Measurements from ENCODE around the gene MYLIP. TPM values are rescaled to one million over a fixed set of nuclear protein-coding genes. Genes with fewer than 3 reads are reported as not detected.

Gene MYLIP
- total RNA-seq, 1 experiment from 2014 or later = 50.0 TPM

- TF ChIP-seq GTF2I (CRISPR knock-in tag; conservative IDR thresholded peaks at IDR 0.05) (no peak), TP53 (CRISPR knock-in tag; IDR thresholded peaks at IDR 0.05) (no peak), NFATC4 (CRISPR knock-in tag; IDR thresholded peaks at IDR 0.05) (no peak), FOXP1 (CRISPR knock-in tag; IDR thresholded peaks at IDR 0.05; ENCODE audit: borderline replicate concordance) (no peak), MAX (CRISPR knock-in tag; IDR thresholded peaks at IDR 0.05) (no peak), ZNF121 (CRISPR knock-in tag; IDR thresholded peaks at IDR 0.05) (no peak), CBFB (CRISPR knock-in tag; IDR thresholded peaks at IDR 0.05; ENCODE audit: low read depth) (no peak), HMGA2 (CRISPR knock-in tag; IDR thresholded peaks at IDR 0.05) (no peak), ARID4B (CRISPR knock-in tag; IDR thresholded peaks at IDR 0.05; ENCODE audit: borderline replicate concordance) (no peak), ZNF219 (CRISPR knock-in tag; IDR thresholded peaks at IDR 0.05; ENCODE audit: borderline replicate concordance) (no peak), TCF7 (CRISPR knock-in tag; IDR thresholded peaks at IDR 0.05; ENCODE audit: low read depth) (no peak), ATF1 (CRISPR knock-in tag; IDR thresholded peaks at IDR 0.05) (no peak), CREB1 (CRISPR knock-in tag; IDR thresholded peaks at IDR 0.05) (no peak), E2F1 (CRISPR knock-in tag; IDR thresholded peaks at IDR 0.05) (no peak), ZNF263 (CRISPR knock-in tag; IDR thresholded peaks at IDR 0.05; ENCODE audit: low read depth) (no peak), E2F5 (CRISPR knock-in tag; IDR thresholded peaks at IDR 0.05) (no peak), TEAD4 (CRISPR knock-in tag; IDR thresholded peaks at IDR 0.05) (no peak)
- Mint-ChIP-seq H3K36me3 (no peaks in the 10 kb centered on the region), H3K4me3 (no peak overlapping the region), H3K27me3 (ENCODE audit: low read depth) (no peaks in the 10 kb centered on the region; the same call in 1 of the 2 replicates), H3K9me3 (no peaks in the 10 kb centered on the region), H3K4me1 (no peaks in the 10 kb centered on the region), H3K27ac (no peak overlapping the region)
- ChIA-PET CTCF (no interaction called here), POLR2A (no interaction called here)
- ATAC-seq = no peak
- no peak for DNase-seq (ENCODE audit: low spot score)
Measured at GRCh38 chr6:16079354-16079753, 49.5 kb upstream of the MYLIP start.

DNA sequence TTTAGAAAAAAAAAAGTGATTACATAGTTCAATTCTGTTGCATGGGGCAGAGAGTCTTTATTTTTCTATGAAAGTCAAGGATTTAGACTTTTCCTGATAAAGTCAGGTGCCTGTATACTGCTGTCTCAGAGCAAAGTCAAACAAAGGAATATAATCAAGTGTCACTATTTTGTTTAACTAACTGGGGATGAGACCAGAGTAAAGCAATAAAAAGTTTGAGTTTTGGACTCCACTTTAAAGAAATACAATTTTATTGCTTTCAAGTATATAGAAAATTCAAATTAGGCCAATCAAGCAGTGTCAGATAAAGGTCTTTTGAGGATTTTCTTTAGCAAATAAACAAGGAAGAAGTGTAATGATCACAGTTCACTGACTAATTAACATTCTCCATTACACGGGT is 48.7 kb upstream of the MYLIP start:
- H3K9me3 Mint-ChIP-seq = no peaks in the 10 kb centered on the region
- ChIA-PET CTCF (no interaction called here), POLR2A (no interaction called here)
- H3K4me1 Mint-ChIP-seq = no peaks in the 10 kb centered on the region
- DNase-seq (ENCODE audit: low spot score) (no peak), ATAC-seq (no peak)
- no peaks in the 10 kb centered on the region; the same call in 1 of the 2 replicates for H3K27me3 Mint-ChIP-seq (ENCODE audit: low read depth)
- H3K36me3 Mint-ChIP-seq = no peaks in the 10 kb centered on the region
- H3K27ac Mint-ChIP-seq = no peak overlapping the region
- no peak overlapping the region for H3K4me3 Mint-ChIP-seq
- TF ChIP-seq TEAD4 (CRISPR knock-in tag; IDR thresholded peaks at IDR 0.05) (no peak), ZMAT4 (CRISPR knock-in tag; IDR thresholded peaks at IDR 0.05) (no peak), SMAD4 (CRISPR knock-in tag; IDR thresholded peaks at IDR 0.05) (no peak), FOXP1 (CRISPR knock-in tag; IDR thresholded peaks at IDR 0.05; ENCODE audit: borderline replicate concordance) (no peak), CTCF (IDR thresholded peaks at IDR 0.05) (no peak), ZNF232 (CRISPR knock-in tag; IDR thresholded peaks at IDR 0.05) (no peak), RORB (CRISPR knock-in tag; IDR thresholded peaks at IDR 0.05) (no peak)
- TF ChIP-seq, protein P1, sequence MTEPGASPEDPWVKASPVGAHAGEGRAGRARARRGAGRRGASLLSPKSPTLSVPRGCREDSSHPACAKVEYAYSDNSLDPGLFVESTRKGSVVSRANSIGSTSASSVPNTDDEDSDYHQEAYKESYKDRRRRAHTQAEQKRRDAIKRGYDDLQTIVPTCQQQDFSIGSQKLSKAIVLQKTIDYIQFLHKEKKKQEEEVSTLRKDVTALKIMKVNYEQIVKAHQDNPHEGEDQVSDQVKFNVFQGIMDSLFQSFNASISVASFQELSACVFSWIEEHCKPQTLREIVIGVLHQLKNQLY (CRISPR knock-in tag; IDR thresholded peaks at IDR 0.05) = no peak
- TF ChIP-seq, protein P2, sequence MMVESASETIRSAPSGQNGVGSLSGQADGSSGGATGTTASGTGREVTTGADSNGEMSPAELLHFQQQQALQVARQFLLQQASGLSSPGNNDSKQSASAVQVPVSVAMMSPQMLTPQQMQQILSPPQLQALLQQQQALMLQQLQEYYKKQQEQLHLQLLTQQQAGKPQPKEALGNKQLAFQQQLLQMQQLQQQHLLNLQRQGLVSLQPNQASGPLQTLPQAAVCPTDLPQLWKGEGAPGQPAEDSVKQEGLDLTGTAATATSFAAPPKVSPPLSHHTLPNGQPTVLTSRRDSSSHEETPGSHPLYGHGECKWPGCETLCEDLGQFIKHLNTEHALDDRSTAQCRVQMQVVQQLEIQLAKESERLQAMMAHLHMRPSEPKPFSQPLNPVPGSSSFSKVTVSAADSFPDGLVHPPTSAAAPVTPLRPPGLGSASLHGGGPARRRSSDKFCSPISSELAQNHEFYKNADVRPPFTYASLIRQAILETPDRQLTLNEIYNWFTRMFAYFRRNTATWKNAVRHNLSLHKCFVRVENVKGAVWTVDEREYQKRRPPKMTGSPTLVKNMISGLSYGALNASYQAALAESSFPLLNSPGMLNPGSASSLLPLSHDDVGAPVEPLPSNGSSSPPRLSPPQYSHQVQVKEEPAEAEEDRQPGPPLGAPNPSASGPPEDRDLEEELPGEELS (CRISPR knock-in tag; IDR thresholded peaks at IDR 0.05) = no peak
